Stimulated activated CD4-positive, alpha-beta T cell treated with anti-CD3 and anti-CD28 coated beads, Interleukin-4, amount 100 ng/mL, for 48 hours (primary cell): ENCODE results near the gene MILR1.
"Not testable (repeated sequence)": the region's sequence is repeated elsewhere in the genome, so short reads cannot be mapped to it uniquely, and the experiment has no call there.

Source experiments
- DNase-seq, 2 donors: peaks; one replicate each; pipeline ENCODE4 v3.0.0-alpha.2; 2020; ENCODE audit warnings: low read depth in 2 of 2

The MILR1 gene

GRCh38 chr17:64470625-64471024 lies 21.7 kb downstream of the MILR1 start:
- DNase-seq = no peak

- DNase-seq = no peak
Observed at GRCh38 chr17:64471440-64471839, 22.5 kb downstream of the MILR1 start.

- DNase-seq = no peak
Observed at GRCh38 chr17:64472564-64472963, 23.6 kb downstream of the MILR1 start.

GRCh38 chr17:64477849-64478248 lies 28.9 kb downstream of the MILR1 start:
- no peak for DNase-seq

GRCh38 chr17:64480951-64481350 lies 32.0 kb downstream of the MILR1 start:
- DNase-seq = no peak

- DNase-seq = no peak
Observed at GRCh38 chr17:64484380-64484779, 35.5 kb downstream of the MILR1 start.

GRCh38 chr17:64488301-64488700 lies 39.4 kb downstream of the MILR1 start:
- no peak for DNase-seq

- peak in 1 of 2 donors; percentile 45 for DNase-seq
Observed at GRCh38 chr17:64491034-64491860, 42.3 kb downstream of the MILR1 start.

GRCh38 chr17:64491994-64492393 lies 43.1 kb downstream of the MILR1 start:
- no peak for DNase-seq

GRCh38 chr17:64492481-64493109 lies 43.7 kb downstream of the MILR1 start:
- DNase-seq = no peak

- no peak for DNase-seq
Observed at GRCh38 chr17:64494121-64494520, 45.2 kb downstream of the MILR1 start.

GRCh38 chr17:64495300-64495699 lies 46.4 kb downstream of the MILR1 start:
- DNase-seq = not testable (repeated sequence)

GRCh38 chr17:64496348-64496785 lies 47.5 kb downstream of the MILR1 start:
- no peak for DNase-seq

GRCh38 chr17:64496786-64497564 lies 48.1 kb downstream of the MILR1 start, which contains the start of gene POLG2:
POLG2 (minus strand) TSS chr17:64497054; CDS start chr17:64496968, 86 bp downstream.
- peak; percentile 93 to 94 for DNase-seq

- no peak for DNase-seq
Observed at GRCh38 chr17:64497565-64498035, 48.7 kb downstream of the MILR1 start.

- DNase-seq = no peak
Observed at GRCh38 chr17:64498308-64499203, 49.6 kb downstream of the MILR1 start.

GRCh38 chr17:64499805-64500486 lies 51.0 kb downstream of the MILR1 start:
- DNase-seq = no peak

GRCh38 chr17:64500487-64500859 lies 51.6 kb downstream of the MILR1 start:
- no peak for DNase-seq

- no peak for DNase-seq
Observed at GRCh38 chr17:64500862-64501765, 52.2 kb downstream of the MILR1 start.

- no peak for DNase-seq
Observed at GRCh38 chr17:64502021-64502420, 53.1 kb downstream of the MILR1 start.
